HUDEP-2 (cell line): Measurements from ENCODE around the gene A2M.

ENCODE experiments used
- DNase-seq, 76 experiments: peaks; one replicate each; lab custom pipeline; 2025; ENCODE audit not compliant: unreplicated experiment in 76 of 76; lab: John Stamatoyannopoulos, UW

Gene A2M

DNA sequence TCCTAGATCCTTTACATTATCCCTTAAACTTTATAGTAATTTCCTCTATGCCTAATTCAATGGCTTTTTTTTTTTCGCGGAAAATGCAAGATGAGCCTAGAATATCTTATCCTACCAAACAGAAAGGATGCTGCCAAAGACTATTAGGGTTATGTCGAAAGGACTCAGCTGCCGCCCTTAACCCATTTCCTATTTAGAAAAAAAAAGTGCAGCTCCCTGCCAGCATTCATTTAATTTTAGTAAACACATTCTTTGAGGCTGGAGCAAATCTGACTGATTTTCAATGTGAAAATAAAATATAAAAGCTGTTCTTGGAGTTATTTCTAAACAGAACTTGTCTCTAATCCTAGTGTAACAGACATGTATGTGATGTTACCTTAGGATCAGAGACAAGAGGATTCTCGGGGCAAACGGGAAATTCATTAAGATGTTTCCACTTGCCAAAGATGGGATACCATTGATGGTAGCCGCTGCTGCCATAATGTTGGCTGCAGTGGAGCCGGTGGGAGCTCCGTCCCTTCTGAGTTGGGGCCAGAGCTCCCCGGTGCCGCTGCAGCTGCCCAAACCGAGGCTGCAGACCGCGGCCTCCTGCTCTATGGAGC is 8.2 kb upstream of the A2M start:
- DNase-seq, result no peak

- DNase-seq, result no peak
Observed at GRCh38 chr12:9122091-9122609, 6.4 kb upstream of the A2M start.

DNA sequence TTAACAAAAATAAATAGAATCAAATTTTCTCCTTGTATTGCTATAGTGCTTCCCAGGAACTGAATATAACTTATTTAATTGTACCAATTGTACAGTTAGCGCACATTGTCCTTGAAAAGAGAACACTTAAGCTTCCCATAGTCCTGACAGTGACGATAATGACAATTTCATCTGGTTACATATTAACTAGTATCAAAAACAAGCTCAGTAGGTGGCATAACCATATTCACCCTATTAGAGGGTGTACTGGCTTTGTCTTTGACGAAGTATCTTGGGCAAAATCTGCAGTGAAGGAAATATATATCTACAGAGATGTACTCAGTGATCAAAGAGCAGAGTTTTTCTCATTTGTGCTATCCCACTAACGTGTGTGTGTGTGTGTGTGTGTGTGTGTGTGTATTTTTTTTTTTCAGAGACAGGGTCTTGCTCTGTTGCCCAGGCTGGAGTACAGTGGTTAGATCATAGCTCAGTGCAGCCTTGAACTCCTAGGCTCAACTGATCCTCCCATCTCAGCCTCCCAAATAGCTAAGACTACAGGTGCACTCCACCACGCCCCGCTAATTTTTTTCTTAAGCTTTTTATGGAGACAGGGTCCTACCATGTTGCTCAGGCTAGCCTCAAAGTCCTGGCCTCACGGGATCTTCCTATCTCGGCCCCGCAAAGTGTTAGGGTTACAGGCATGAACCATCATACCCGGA is 4.9 kb upstream of the A2M start:
- DNase-seq, result no peak

GRCh38 chr12:9118158-9118557 is 2.4 kb upstream of the A2M start:
- no peak for DNase-seq

DNA sequence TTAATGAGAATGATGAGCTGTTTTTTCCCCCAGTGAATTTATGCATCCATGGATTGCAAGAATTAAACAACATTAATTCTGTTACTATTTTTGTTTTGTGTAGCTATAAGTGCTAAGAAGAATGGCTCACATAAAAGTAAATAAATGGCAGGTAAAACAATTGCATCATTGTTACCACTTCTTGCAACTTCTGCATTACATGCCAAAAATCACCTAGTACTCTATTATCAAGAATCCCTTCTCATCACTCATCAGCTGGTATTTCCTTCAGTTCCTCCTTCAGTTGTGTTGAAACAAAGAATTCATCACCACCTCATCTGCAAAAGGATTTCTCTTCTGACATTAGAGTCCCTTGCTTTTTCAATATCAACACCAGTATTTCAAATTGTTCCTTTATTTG is 773 bp downstream of the A2M start:
- DNase-seq, result no peak

GRCh38 chr12:9113987-9114309 is 1.8 kb downstream of the A2M start:
- DNase-seq, result no peak

DNA sequence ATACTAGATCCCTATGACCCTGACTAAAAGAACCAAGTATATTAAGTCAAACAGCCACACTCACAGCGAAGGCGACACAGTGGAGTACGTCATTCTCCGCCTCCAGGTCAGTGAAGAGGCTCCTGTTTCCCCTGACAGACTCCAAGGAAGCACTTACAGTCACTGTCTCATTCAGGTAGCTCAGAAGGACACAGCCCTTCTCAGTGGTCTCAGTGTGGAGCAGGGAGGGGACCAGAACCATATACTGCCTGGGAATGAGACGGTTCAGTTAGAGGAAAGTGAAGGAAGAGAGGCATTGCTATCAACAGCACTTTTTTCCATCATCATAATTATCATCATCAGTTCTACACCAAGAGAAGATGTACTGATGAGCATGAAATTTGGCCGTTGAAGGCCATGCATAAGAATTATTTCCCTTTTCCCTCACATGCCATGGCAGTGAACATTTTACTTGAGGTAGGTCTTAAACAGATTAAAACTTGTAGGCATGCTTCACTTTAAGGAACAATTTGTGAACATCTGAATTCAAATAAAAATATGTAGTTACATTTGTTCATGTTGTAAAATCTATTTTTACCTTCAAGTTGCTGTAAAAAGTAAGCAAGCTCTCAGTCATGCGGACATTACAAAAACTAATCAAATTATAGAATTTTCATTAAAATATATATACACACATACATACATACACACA is 2.3 kb downstream of the A2M start:
- DNase-seq, result no peak

- no peak for DNase-seq
Observed at GRCh38 chr12:9112076-9112853, 3.5 kb downstream of the A2M start.

DNA sequence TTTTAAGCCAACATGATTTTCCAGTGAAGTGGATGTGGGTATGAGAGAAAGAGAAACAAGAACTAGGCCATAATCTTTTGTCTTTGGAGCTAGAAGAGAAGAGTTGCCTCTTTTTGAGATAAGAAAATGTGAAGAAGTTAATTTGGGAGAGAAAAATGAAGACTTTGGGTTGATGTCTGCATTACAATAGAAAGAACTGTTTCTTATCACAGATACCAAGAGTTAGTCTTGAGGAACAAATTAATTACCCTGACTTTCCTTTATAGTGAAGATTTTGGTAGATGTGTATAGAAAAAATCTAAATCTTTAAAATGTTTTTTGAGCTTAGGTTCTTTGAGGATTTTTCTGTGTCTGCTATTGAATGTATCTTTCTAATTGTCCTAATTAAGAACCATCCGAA is 4.2 kb downstream of the A2M start:
- no peak for DNase-seq

- no peak for DNase-seq
Observed at GRCh38 chr12:9109737-9110491, 5.8 kb downstream of the A2M start.

DNA sequence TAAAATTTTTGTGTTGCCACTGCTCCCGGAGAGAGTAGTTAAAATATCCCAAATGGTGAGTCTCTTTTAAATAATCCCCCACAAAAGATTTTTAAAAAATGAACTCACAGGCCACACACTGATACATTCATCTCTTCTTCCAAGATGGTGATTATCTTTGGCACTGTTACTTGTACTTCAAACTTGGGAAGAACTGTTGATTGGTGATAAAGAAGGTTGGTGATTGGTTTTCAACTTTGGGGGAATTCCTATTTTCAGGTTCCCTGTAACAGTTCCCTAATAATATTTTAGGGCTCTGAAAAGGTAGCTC is 6.6 kb downstream of the A2M start:
- DNase-seq, result no peak

- DNase-seq, result no peak
Observed at GRCh38 chr12:9108504-9109212, 7.1 kb downstream of the A2M start.

DNA sequence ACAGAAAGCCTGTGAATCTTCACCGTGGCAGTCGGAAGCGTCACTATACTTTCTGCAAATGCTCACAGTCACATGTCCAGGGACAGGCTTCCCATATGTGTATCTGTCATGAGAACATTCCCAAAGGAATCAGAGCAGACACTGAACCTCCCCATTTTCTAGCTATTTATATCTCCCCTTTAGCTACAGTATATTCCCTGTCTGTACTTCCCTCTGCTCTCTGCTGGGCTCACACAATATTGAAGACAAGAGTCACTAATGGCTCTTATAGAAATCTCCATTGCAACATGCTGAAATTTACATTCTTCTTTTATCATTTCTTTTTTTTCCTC is 8.2 kb downstream of the A2M start:
- no peak for DNase-seq

- DNase-seq, result no peak
Observed at GRCh38 chr12:9106610-9107541, 8.8 kb downstream of the A2M start.

DNA sequence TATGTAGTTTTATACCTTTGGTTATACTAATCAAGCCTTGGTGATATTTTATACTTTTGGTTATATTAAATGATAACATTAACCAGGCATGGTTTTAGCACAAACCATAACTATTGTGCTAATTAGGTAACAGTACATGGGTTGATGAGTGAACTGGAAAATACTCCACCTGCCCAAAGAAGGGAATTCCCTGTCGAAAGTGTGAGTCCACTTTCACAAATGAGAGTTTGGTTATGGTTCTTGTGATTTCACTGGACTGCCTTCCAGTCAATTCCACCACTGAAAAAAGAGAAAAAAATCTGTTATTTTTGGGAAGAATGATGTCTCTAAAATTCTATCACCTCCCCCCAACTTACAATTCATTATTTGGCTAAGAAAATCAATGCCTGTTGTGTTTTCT is 9.7 kb downstream of the A2M start:
- no peak for DNase-seq

DNA sequence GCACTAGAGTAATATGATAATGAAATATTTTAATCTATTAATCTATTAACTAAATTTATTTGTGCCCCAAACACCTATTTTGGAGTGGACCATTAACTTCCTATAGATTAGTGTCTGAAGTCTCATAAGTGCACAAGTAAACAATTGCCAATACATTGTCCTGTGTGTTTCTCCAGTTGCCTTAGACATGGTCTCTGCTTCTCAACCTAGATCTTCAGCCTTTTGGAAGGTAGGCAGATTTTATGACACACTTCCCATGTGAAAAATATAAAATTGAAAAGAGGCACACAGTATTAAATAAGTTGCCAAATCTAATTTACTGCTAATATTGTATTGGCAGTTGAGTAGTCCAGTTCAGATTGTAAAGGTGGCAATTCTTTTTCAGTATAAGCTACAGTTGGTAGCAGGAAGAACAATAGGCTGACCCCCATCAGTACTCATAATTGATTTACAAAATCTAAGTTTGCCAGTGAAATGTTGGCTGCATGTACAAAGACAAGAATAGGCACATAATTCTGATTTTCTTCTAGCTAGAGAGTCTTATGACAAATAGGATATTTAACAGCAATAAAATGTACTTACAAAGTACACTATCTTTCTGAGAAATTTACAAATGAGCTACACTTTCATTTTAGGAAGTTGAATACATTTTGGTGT is 10.8 kb downstream of the A2M start:
- no peak for DNase-seq

DNA sequence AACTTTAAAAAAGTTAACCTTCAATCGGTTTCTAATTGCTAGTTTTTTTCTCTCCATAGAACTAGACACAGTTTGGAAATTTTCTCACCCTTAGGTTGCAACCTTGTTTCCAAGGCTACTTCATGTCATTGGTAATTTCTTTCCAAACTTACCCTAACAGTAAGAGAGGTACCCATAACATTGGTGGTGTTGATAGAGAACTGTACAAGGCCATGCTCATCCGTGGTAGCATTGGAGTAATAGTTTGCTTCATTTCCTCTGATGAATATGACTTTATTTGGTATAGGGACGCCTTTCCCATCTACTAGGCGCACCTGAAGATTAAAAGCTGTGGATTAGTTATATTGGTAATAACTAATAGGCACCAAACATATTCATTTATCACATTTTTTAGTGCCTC is 11.6 kb downstream of the A2M start:
- no peak for DNase-seq

DNA sequence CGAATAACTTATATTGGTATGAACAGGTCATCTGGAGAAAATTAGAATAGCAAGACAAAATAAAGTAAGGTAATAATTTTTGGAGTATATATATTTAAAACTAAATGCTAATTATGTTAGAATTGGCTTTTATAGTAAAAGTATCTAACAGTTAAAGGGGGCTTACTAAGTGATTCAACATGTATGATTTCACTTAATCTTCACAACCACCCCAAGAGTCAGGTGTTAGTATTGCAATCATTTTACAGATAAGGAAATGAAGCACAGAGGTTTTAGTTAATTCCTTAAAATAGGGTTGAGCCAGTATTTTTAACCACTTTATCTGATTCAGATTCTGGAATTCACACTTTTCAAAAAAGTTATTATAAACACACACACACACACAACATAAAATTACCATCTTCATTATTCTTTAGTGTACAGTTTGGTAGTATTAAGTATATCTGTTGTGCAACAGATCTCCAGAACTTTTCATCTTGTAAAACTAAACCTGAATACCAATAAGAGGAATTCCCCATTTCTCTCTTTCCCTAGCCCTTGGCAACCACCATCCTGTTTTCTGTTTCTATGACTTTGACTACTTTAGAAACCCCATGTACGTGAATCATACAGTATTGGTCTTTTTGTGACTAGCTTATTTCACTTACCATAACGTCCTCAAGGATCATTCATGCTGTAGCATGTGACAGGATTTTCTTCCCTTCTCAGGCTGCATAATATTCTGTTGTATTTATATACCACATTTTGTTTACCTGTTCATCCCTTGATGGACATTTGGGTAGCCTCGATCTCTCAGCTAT is 12.5 kb downstream of the A2M start:
- no peak for DNase-seq
